ENCODE data around the gene MAN2A1. TPM values are rescaled to one million over a fixed set of nuclear protein-coding genes. Genes with fewer than 3 reads are reported as not detected.

MAN2A1 gene
- total RNA-seq, 1 donor from 2014 or later, result 33.9 TPM

- Histone ChIP-seq H3K4me1 (peaks cover 5% of the 10 kb centered on the region), H3K27ac (no peak overlapping the region), H3K9me3 (no peaks in the 10 kb centered on the region), H3K27me3 (no peaks in the 10 kb centered on the region), H3K4me3 (no peak overlapping the region), H3K36me3 (no peaks in the 10 kb centered on the region)
- no peak for DNase-seq (ENCODE audit: extremely low spot score in 2 of 2)
- intact Hi-C loops (cut with DNase I), result no loop called here
- TF ChIP-seq POLR2A (IDR thresholded peaks at IDR 0.05), result no peak
These were observed 210.7 kb downstream of the MAN2A1 start for GRCh38 chr5:109900461-109900860.

GRCh38 chr5:109900911-109901627 is 211.3 kb downstream of the MAN2A1 start:
- no peak for TF ChIP-seq POLR2A (IDR thresholded peaks at IDR 0.05)
- TF ChIP-seq POLR2AphosphoS5 (IDR thresholded peaks at IDR 0.05; ENCODE audit: insufficient read depth in 1 of 2, low read depth in 1 of 2), result no peak
- no peak for TF ChIP-seq CTCF (IDR thresholded peaks at IDR 0.05)
- H3K27me3 ChIP-seq, result no peaks in the 10 kb centered on the region
- intact Hi-C loops (cut with DNase I), result no loop called here

GRCh38 chr5:109901628-109901981 is 211.9 kb downstream of the MAN2A1 start:
- no peak for DNase-seq (ENCODE audit: extremely low spot score in 2 of 2)
- intact Hi-C loops (cut with DNase I), result no loop called here
- no peaks in the 10 kb centered on the region for H3K36me3 ChIP-seq
- no peaks in the 10 kb centered on the region for H3K27me3 ChIP-seq
- no peak overlapping the region for H3K4me3 ChIP-seq
- no peak for TF ChIP-seq CTCF (IDR thresholded peaks at IDR 0.05)
- no peak for TF ChIP-seq POLR2AphosphoS5 (IDR thresholded peaks at IDR 0.05; ENCODE audit: insufficient read depth in 1 of 2, low read depth in 1 of 2)
- no peak for TF ChIP-seq POLR2A (IDR thresholded peaks at IDR 0.05)
- H3K27ac ChIP-seq, result no peak overlapping the region
- no peaks in the 10 kb centered on the region for H3K9me3 ChIP-seq
- H3K4me1 ChIP-seq, result peaks cover 5% of the 10 kb centered on the region

More at GRCh38 chr5:109900911-109901627, 211.3 kb downstream of the MAN2A1 start:
- H3K27ac ChIP-seq, result no peak overlapping the region
- H3K9me3 ChIP-seq, result no peaks in the 10 kb centered on the region
- no peak for DNase-seq (ENCODE audit: extremely low spot score in 2 of 2)
- no peaks in the 10 kb centered on the region for H3K36me3 ChIP-seq
- peaks cover 5% of the 10 kb centered on the region for H3K4me1 ChIP-seq
- H3K4me3 ChIP-seq, result no peak overlapping the region

GRCh38 chr5:109903061-109903460 is 213.3 kb downstream of the MAN2A1 start:
- H3K27ac ChIP-seq, result no peak overlapping the region
- no peaks in the 10 kb centered on the region for H3K36me3 ChIP-seq
- H3K9me3 ChIP-seq, result no peaks in the 10 kb centered on the region
- H3K4me1 ChIP-seq, result peaks cover 5% of the 10 kb centered on the region
- no peak for DNase-seq (ENCODE audit: extremely low spot score in 2 of 2)
- no peak overlapping the region for H3K4me3 ChIP-seq
- H3K27me3 ChIP-seq, result no peaks in the 10 kb centered on the region
- intact Hi-C loops (cut with DNase I), result no loop called here
- TF ChIP-seq POLR2AphosphoS5 (IDR thresholded peaks at IDR 0.05; ENCODE audit: insufficient read depth in 1 of 2, low read depth in 1 of 2), result no peak
- no peak for TF ChIP-seq POLR2A (IDR thresholded peaks at IDR 0.05)
- TF ChIP-seq CTCF (IDR thresholded peaks at IDR 0.05), result no peak

GRCh38 chr5:109905906-109906305 is 216.2 kb downstream of the MAN2A1 start:
- no peak overlapping the region for H3K4me3 ChIP-seq
- no peak overlapping the region for H3K27ac ChIP-seq
- DNase-seq (ENCODE audit: extremely low spot score in 2 of 2), result no peak
- TF ChIP-seq POLR2A (IDR thresholded peaks at IDR 0.05) (no peak), POLR2AphosphoS5 (IDR thresholded peaks at IDR 0.05; ENCODE audit: insufficient read depth in 1 of 2, low read depth in 1 of 2) (no peak), CTCF (IDR thresholded peaks at IDR 0.05) (no peak)
- no peaks in the 10 kb centered on the region for H3K9me3 ChIP-seq
- intact Hi-C loops (cut with DNase I), result no loop called here
- H3K36me3 ChIP-seq, result no peaks in the 10 kb centered on the region
- H3K27me3 ChIP-seq, result no peaks in the 10 kb centered on the region
- H3K4me1 ChIP-seq, result no peaks in the 10 kb centered on the region
